ENCODE data around the gene SYT14.

The SYT14 gene

GRCh38 chr1:209920844-209921243, 17.2 kb upstream of the SYT14 start:
- TF ChIP-seq CREB1 (IDR thresholded peaks at IDR 0.05; ENCODE audit: low read depth): no peak
- no peak for TF ChIP-seq TAF1 (IDR thresholded peaks at IDR 0.05; ENCODE audit: low read depth)
- no peak for TF ChIP-seq NFIC (IDR thresholded peaks at IDR 0.05)
- no peak for TF ChIP-seq EP300 (IDR thresholded peaks at IDR 0.05; ENCODE audit: borderline replicate concordance)
- TF ChIP-seq FOXM1 (IDR thresholded peaks at IDR 0.05; ENCODE audit: borderline replicate concordance, low read depth): no peak
- no peak for TF ChIP-seq CEBPB (IDR thresholded peaks at IDR 0.05)
- no peak for TF ChIP-seq MAX (IDR thresholded peaks at IDR 0.05)
- no peak for TF ChIP-seq ZBTB7A (IDR thresholded peaks at IDR 0.05; ENCODE audit: low read depth)
- no peak for TF ChIP-seq EGR1 (IDR thresholded peaks at IDR 0.05)
- no peak for TF ChIP-seq USF1 (IDR thresholded peaks at IDR 0.05)
- no peak for TF ChIP-seq REST (IDR thresholded peaks at IDR 0.05; ENCODE audit: low read depth)
- no peak for TF ChIP-seq TCF12 (IDR thresholded peaks at IDR 0.05; ENCODE audit: low read depth)

GRCh38 chr1:209924390-209924789, 13.6 kb upstream of the SYT14 start:
- TF ChIP-seq TEAD4 (IDR thresholded peaks at IDR 0.05) (no peak), REST (IDR thresholded peaks at IDR 0.05; ENCODE audit: low read depth) (no peak), TAF1 (IDR thresholded peaks at IDR 0.05; ENCODE audit: low read depth) (no peak), ZBTB7A (IDR thresholded peaks at IDR 0.05; ENCODE audit: low read depth) (no peak), FOXM1 (IDR thresholded peaks at IDR 0.05; ENCODE audit: borderline replicate concordance, low read depth) (no peak), CEBPB (IDR thresholded peaks at IDR 0.05) (no peak), EP300 (IDR thresholded peaks at IDR 0.05; ENCODE audit: borderline replicate concordance) (no peak), YY1 (IDR thresholded peaks at IDR 0.05; ENCODE audit: low read depth) (no peak), RAD21 (IDR thresholded peaks at IDR 0.05; ENCODE audit: low read depth) (no peak), MAX (IDR thresholded peaks at IDR 0.05) (no peak), TCF12 (IDR thresholded peaks at IDR 0.05; ENCODE audit: low read depth) (no peak), CREB1 (IDR thresholded peaks at IDR 0.05; ENCODE audit: low read depth) (no peak), USF1 (IDR thresholded peaks at IDR 0.05) (no peak), EGR1 (IDR thresholded peaks at IDR 0.05) (no peak), NFIC (IDR thresholded peaks at IDR 0.05) (no peak)

GRCh38 chr1:209926045-209926444, 12.0 kb upstream of the SYT14 start:
- TF ChIP-seq YY1 (IDR thresholded peaks at IDR 0.05; ENCODE audit: low read depth) (no peak), RAD21 (IDR thresholded peaks at IDR 0.05; ENCODE audit: low read depth) (no peak), USF1 (IDR thresholded peaks at IDR 0.05) (no peak), FOXM1 (IDR thresholded peaks at IDR 0.05; ENCODE audit: borderline replicate concordance, low read depth) (no peak)

DNA sequence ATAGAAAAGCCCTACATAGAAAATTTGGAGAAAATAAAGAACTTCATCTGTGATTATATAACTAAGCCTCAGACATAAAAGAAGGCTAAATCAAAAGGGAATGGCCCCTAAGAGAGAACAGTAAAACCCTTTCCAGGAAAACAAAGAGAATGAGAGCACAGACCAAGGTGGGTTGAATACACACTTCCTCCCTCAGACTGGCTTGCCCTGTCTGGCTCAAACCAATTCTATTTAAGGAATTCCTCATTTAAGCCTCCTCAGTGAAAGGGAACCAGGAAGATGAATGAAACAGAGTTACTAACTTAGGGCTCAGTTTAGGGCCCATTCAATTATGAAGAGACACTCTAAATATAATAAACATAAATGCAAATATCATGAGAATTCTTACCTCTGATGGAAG, 10.6 kb upstream of the SYT14 start:
- no peak for TF ChIP-seq USF1 (IDR thresholded peaks at IDR 0.05)
- TF ChIP-seq NFIC (IDR thresholded peaks at IDR 0.05): no peak
- no peak for TF ChIP-seq ZBTB7A (IDR thresholded peaks at IDR 0.05; ENCODE audit: low read depth)
- TF ChIP-seq CEBPB (IDR thresholded peaks at IDR 0.05): no peak
- no peak for TF ChIP-seq REST (IDR thresholded peaks at IDR 0.05; ENCODE audit: low read depth)
- no peak for TF ChIP-seq RAD21 (IDR thresholded peaks at IDR 0.05; ENCODE audit: low read depth)
- TF ChIP-seq CREB1 (IDR thresholded peaks at IDR 0.05; ENCODE audit: low read depth): no peak
- no peak for TF ChIP-seq YY1 (IDR thresholded peaks at IDR 0.05; ENCODE audit: low read depth)
- TF ChIP-seq EGR1 (IDR thresholded peaks at IDR 0.05): no peak
- TF ChIP-seq FOXM1 (IDR thresholded peaks at IDR 0.05; ENCODE audit: borderline replicate concordance, low read depth): no peak
- TF ChIP-seq TAF1 (IDR thresholded peaks at IDR 0.05; ENCODE audit: low read depth): no peak
- no peak for TF ChIP-seq TCF12 (IDR thresholded peaks at IDR 0.05; ENCODE audit: low read depth)
- no peak for TF ChIP-seq EP300 (IDR thresholded peaks at IDR 0.05; ENCODE audit: borderline replicate concordance)
- TF ChIP-seq MAX (IDR thresholded peaks at IDR 0.05): no peak
- no peak for TF ChIP-seq TEAD4 (IDR thresholded peaks at IDR 0.05)

All from Ishikawa (cell line).